Measurements from ENCODE around the gene SH2D3A.
"Not testable (repeated sequence)": the region's sequence is repeated elsewhere in the genome, so short reads cannot be mapped to it uniquely, and the experiment has no call there.

The SH2D3A gene

GRCh38 chr19:6721773-6722172 is 45.5 kb downstream of the SH2D3A start:
- DNase-seq (ENCODE audit: low read depth in 2 of 2), result no peak

- DNase-seq (ENCODE audit: low read depth in 2 of 2), result no peak
Measured at GRCh38 chr19:6721138-6721474, 46.1 kb downstream of the SH2D3A start.

GRCh38 chr19:6720369-6721137 is 46.7 kb downstream of the SH2D3A start, which contains the start of gene C3:
Gene C3, minus strand, starts transcription at chr19:6720650. Its CDS starts 61 bp downstream, at chr19:6720589.
- DNase-seq (ENCODE audit: low read depth in 2 of 2), result no peak

GRCh38 chr19:6719992-6720368 is 47.3 kb downstream of the SH2D3A start:
- DNase-seq (ENCODE audit: low read depth in 2 of 2), result no peak

GRCh38 chr19:6719540-6719861 is 47.7 kb downstream of the SH2D3A start:
- no peak for DNase-seq (ENCODE audit: low read depth in 2 of 2)

- no peak for DNase-seq (ENCODE audit: low read depth in 2 of 2)
Measured at GRCh38 chr19:6718741-6719539, 48.3 kb downstream of the SH2D3A start.

GRCh38 chr19:6718111-6718740 is 49.0 kb downstream of the SH2D3A start:
- DNase-seq (ENCODE audit: low read depth in 2 of 2), result no peak

- no peak for DNase-seq (ENCODE audit: low read depth in 2 of 2)
Measured at GRCh38 chr19:6717441-6717971, 49.7 kb downstream of the SH2D3A start.

GRCh38 chr19:6717036-6717435 is 50.2 kb downstream of the SH2D3A start:
- DNase-seq (ENCODE audit: low read depth in 2 of 2), result no peak

- no peak for DNase-seq (ENCODE audit: low read depth in 2 of 2)
Measured at GRCh38 chr19:6716610-6716970, 50.6 kb downstream of the SH2D3A start.

GRCh38 chr19:6714749-6715555 is 52.3 kb downstream of the SH2D3A start:
- DNase-seq (ENCODE audit: low read depth in 2 of 2), result no peak

- DNase-seq (ENCODE audit: low read depth in 2 of 2), result no peak
Measured at GRCh38 chr19:6713773-6714692, 53.2 kb downstream of the SH2D3A start.

- DNase-seq (ENCODE audit: low read depth in 2 of 2), result no peak
Measured at GRCh38 chr19:6712692-6713670, 54.3 kb downstream of the SH2D3A start.

GRCh38 chr19:6712231-6712630 is 55.0 kb downstream of the SH2D3A start:
- no peak for DNase-seq (ENCODE audit: low read depth in 2 of 2)

- DNase-seq (ENCODE audit: low read depth in 2 of 2), result no peak
Measured at GRCh38 chr19:6711605-6712004, 55.6 kb downstream of the SH2D3A start.

GRCh38 chr19:6711078-6711361 is 56.2 kb downstream of the SH2D3A start:
- DNase-seq (ENCODE audit: low read depth in 2 of 2), result no peak

- no peak for DNase-seq (ENCODE audit: low read depth in 2 of 2)
Measured at GRCh38 chr19:6710273-6711077, 56.8 kb downstream of the SH2D3A start.

- no peak for DNase-seq (ENCODE audit: low read depth in 2 of 2)
Measured at GRCh38 chr19:6709549-6709948, 57.7 kb downstream of the SH2D3A start.

GRCh38 chr19:6708913-6709312 is 58.3 kb downstream of the SH2D3A start:
- not testable (repeated sequence) for DNase-seq (ENCODE audit: low read depth in 2 of 2)
